Left colon (tissue), 2 donors: ENCODE measurements around the gene ADAT1. TPM values are rescaled to one million over a fixed set of nuclear protein-coding genes. Genes with fewer than 3 reads are reported as not detected.
A peak's percentile ranks its signal among the peaks of the same experiment; 100 is the strongest.
"Not testable (repeated sequence)": the region's sequence is repeated elsewhere in the genome, so short reads cannot be mapped to it uniquely, and the experiment has no call there.

Experiments used
- ATAC-seq: fragments of 200-7000 bp; cut with Tn5 transposase; one replicate; pipeline ENCODE4 v1.9.1; 2020; ENCODE audit warnings: mild to moderate bottlenecking, moderate library complexity
- DNase-seq, 2 donors: peaks; one replicate each; pipeline ENCODE4 v3.0.0-alpha.2; 2020
- intact Hi-C, 2 donors: fragments of 100-400 bp; cut with DNase I in 1 of 2; cut with micrococcal nuclease in 1 of 2; formaldehyde crosslinking; loops; one replicate each; pipeline versions ENCODE4 v1.11.2 to v1.14.0; 2022; cut with DNase I, micrococcal nuclease
- total RNA-seq, 2 donors: library from RNA; stranded (reverse); fragmentation: NEBNext Ultra II Directional; extraction: Animal tissue kit (Norgen Biotek cat#: 25700); gene quantifications; one replicate each; pipeline ENCODE4 v1.2.1, GENCODE V29; 2021
- donor health status: DM: no; HTN: no; CAD: no.
- donor health status: DM: yes; HTN: yes; CAD: no.

Gene ADAT1
- total RNA-seq, 2 donors from 2014 or later = 35.9 to 37.5 TPM

DNA sequence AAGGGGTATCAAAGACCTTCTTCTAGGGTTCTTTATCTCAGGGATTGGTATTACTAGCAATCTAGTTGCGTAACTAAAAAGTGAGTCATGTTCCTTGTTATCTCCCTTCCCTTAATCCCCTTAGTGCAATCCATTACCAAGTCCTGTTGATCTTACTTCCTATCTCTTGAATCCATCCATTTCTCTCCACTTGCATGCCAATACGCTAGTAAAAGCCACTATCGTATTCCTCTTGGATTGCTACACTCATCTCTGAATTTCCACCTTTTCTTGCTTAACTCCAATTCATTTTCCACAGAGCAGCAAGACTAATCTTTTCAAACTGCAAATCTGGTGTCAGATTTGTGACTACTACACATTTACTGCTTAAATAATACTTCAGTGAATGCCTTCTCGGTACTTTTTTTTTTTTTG lies 1.8 kb upstream of the ADAT1 start:
- intact Hi-C loops = loop anchor here in 1 of 2 donors (5.0 kb wide), 1 partner anchor 58 kb away; the partner anchor contains the start of gene GABARAPL2
- no peak for DNase-seq
- ATAC-seq = no peak

- peak; percentile 22 for ATAC-seq
- DNase-seq = no peak
- intact Hi-C loops = loop anchor here in 1 of 2 donors (5.0 kb wide), 1 partner anchor 54 kb away; the partner anchor contains the start of gene GABARAPL2
Observed at GRCh38 chr16:75621170-75621477, 2.0 kb downstream of the ADAT1 start.

GRCh38 chr16:75620326-75621169 lies 2.5 kb downstream of the ADAT1 start:
- DNase-seq (no peak), ATAC-seq (no peak)
- intact Hi-C loops = loop anchor here in 1 of 2 donors (5.0 kb wide), 1 partner anchor 53 kb away; the partner anchor contains the start of gene GABARAPL2

DNA sequence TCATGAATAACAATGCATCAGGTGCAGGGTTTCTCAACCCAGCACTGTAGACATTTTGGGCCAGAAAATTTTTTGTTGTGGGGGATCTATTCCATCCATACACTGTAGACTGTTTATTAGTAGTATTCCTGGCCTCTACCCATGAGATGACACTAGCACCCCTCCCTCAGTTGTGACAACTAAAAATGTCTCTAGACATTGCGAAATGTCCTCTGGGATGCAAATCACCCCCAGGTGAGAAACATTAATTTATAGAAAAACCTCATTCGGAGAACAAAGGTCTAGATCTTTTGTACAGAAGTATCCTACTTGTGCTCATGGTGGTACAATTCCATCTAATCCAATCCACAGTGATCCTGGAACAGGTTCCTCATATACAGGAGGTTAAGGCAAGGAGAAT lies 4.3 kb downstream of the ADAT1 start:
- DNase-seq (no peak), ATAC-seq (no peak)
- intact Hi-C loops = no loop called here

GRCh38 chr16:75617121-75617520 lies 6.0 kb downstream of the ADAT1 start:
- ATAC-seq = no peak
- intact Hi-C loops = no loop called here
- DNase-seq = no peak

- DNase-seq = no peak
- intact Hi-C loops = no loop called here
- ATAC-seq = no peak
Observed at GRCh38 chr16:75616521-75617010, 6.5 kb downstream of the ADAT1 start.

DNA sequence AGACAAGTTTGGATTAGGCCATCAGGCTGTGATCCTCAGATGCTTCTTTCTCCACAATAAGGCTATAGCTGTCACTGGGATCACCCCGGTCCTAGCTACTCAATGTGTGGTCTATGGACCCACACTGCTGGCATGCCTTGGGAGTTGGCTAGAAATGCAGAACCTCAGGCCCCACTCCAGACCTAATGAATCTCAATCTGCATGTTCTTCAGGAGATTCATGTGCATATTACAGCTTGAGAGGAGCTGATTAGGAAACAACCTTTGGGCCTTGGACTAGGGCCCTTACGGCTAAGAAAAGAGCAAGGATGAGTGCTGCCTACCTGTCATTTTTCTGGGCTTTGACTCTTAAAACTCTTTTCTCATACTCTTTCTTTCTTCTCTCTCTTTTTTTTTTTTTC lies 7.5 kb downstream of the ADAT1 start:
- intact Hi-C loops = no loop called here
- DNase-seq = no peak
- no peak for ATAC-seq

GRCh38 chr16:75614066-75614897 lies 8.8 kb downstream of the ADAT1 start:
- no peak for DNase-seq
- no peak for ATAC-seq
- intact Hi-C loops = no loop called here

- ATAC-seq (no peak), DNase-seq (no peak)
- intact Hi-C loops = no loop called here
Observed at GRCh38 chr16:75606507-75606906, 16.6 kb downstream of the ADAT1 start.

DNA sequence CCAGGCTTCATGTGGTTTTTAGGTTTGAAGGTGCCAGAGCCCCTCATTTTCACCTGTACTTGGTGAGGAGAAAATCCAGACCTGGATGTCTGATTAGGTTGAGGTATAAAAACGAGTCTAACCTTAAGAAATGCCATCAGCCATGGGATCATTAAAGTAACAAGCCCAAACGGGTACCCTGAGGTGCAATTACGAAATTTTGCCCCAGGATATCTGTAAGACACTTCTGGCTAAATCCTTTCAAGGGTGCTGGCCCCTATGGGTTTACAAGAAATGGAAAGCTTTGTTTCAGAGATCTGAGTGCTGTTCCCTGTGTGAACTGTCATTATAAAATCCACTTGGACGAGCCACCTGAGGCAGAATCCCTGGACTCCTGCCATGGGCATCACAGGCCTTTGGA lies 19.8 kb downstream of the ADAT1 start:
- DNase-seq (no peak), ATAC-seq (no peak)
- intact Hi-C loops = no loop called here

- intact Hi-C loops = no loop called here
- ATAC-seq (peak; percentile 62), DNase-seq (no peak)
Observed at GRCh38 chr16:75599452-75600277, 23.4 kb downstream of the ADAT1 start.

- intact Hi-C loops = no loop called here
- no peak for ATAC-seq
Observed at GRCh38 chr16:75593825-75594820, 29.0 kb downstream of the ADAT1 start.

GRCh38 chr16:75593308-75593707 lies 29.8 kb downstream of the ADAT1 start:
- no peak for DNase-seq
- intact Hi-C loops = no loop called here
- no peak for ATAC-seq

More at GRCh38 chr16:75593825-75594820, 29.0 kb downstream of the ADAT1 start:
- DNase-seq = no peak

DNA sequence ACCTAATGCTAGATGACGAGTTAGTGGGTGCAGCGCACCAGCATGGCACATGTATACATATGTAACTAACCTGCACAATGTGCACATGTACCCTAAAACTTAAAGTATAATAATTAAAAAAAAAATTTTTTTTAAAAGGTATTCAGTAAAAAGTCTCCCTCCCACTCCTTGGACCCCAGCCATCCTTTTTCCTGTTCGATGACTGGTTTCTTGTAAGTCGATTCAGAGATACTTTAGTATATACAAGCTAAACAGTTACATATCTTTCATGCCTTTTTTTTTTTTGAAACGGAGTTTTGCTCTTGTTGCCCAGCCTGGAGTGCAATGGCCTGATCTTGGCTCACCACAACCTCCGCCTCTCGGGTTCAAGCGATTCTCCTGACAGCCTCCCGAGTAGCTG lies 31.2 kb downstream of the ADAT1 start:
- DNase-seq, ATAC-seq, intact Hi-C loops: not testable (repeated sequence)

DNA sequence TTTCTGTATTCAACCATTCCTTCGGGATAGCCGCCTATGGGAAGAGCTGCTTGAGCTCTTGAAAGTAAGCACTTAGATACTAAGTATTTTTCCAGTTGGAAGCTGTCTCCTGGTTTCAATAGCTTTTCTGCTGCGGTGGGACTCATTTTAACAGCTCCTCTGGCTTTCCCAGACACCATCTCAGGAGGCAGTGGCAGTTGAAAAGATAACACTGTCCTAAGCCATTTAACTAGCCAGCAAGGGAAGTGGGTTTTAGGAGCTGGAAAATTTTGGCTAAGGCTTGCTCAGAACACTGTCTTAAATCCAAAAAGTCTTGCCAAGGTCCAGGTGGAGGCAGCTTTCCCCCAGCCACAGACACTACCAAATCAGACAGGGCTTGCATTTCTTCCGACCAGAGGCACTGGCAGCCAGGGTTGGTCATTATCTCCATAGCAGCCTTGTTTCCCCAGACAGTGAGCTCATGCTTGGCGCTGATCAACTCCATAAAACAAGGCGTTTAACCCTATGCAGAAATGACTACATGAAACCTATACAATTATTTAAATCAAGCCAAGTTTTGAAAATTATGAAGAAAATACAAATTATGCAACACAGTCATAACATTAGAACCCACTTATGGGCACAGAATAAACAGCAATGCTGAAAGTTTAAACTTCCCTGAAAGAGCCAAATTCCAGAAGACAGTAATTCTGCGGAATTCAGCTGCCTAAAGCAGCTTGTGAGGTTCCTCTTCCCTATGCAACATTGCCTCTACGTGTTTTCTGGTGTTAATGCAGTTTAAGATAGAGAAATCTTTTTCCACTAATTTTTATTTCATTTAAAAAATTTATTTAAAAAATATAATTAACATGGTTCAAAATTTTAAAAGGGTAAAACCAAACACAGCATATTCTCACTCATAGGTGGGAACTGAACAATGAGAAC lies 31.9 kb downstream of the ADAT1 start:
- DNase-seq = peak; percentile 16 to 37
- intact Hi-C loops = no loop called here

GRCh38 chr16:75589306-75589705 lies 33.8 kb downstream of the ADAT1 start:
- ATAC-seq = no peak
- no peak for DNase-seq
- intact Hi-C loops = no loop called here

More for the DNA sequence above, 31.9 kb downstream of the ADAT1 start:
- peak; percentile 58 for ATAC-seq

DNA sequence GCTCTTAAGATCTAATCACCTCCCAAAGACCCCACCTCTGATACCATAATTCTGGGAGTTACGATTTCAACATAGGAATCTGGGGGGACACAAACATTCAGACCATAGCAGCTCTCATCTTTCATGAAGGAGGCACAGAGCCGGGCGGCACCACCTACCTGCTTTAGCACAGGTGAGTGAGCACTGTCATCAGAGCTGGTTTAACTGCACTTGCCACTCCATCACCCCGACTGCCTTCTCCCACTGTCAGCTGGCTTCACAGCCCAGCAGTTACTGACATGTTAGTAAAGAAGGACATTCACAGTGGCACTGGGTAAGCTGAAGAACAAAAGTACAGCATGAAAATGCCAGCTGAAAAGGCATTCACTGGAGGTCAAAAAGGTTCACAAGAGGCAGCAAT lies 34.4 kb downstream of the ADAT1 start:
- ATAC-seq = no peak
- no peak for DNase-seq
- intact Hi-C loops = no loop called here
